Fibroblast of the aortic adventitia (primary cell): ENCODE results near the gene TLDC2. TPM values are rescaled to one million over a fixed set of nuclear protein-coding genes. Genes with fewer than 3 reads are reported as not detected.

Experiments used
- DNase-seq: peaks from one replicate; pipeline ENCODE4 v3.0.0-alpha.2; 2010; ENCODE audit warnings: low read depth
- H3K4me3 ChIP-seq: 2 replicates; pipeline ENCODE4 v1.5.1; 2011; ENCODE audit warnings: low read depth, mild to moderate bottlenecking, control low read depth, low read length, moderate library complexity
- CTCF ChIP-seq: IDR thresholded peaks from 2 replicates; pipeline ENCODE4 v1.5.1; 2011; ENCODE audit warnings: mild to moderate bottlenecking, low read length, control low read depth, inconsistent platforms; ENCODE audit not compliant: insufficient read depth
- total RNA-seq: library from RNA; depleted of rRNA; stranded (reverse); fragments of >200 nt; gene quantifications from 2 replicates; pipeline ENCODE4 v1.2.3, GENCODE V29; 2012; ENCODE audit warnings: low replicate concordance

Gene TLDC2
- total RNA-seq, 1 donor, result 0.18 TPM

- no peak for DNase-seq
- H3K4me3 ChIP-seq, result peak overlapping the region; percentile 76
- no peak for TF ChIP-seq CTCF
Measured at GRCh38 chr20:36862857-36863668, 12.9 kb upstream of the TLDC2 start.

- H3K4me3 ChIP-seq, result no peak overlapping the region
- TF ChIP-seq CTCF, result no peak
- DNase-seq, result no peak
Measured at GRCh38 chr20:36865076-36865860, 10.7 kb upstream of the TLDC2 start.

GRCh38 chr20:36865861-36866149 lies 10.1 kb upstream of the TLDC2 start:
- no peak for TF ChIP-seq CTCF
- no peak for DNase-seq
- H3K4me3 ChIP-seq, result no peak overlapping the region

GRCh38 chr20:36866164-36866563 lies 9.8 kb upstream of the TLDC2 start:
- H3K4me3 ChIP-seq, result no peak overlapping the region
- DNase-seq, result no peak
- no peak for TF ChIP-seq CTCF

GRCh38 chr20:36866681-36867495 lies 9.1 kb upstream of the TLDC2 start:
- H3K4me3 ChIP-seq, result no peak overlapping the region
- TF ChIP-seq CTCF, result no peak
- DNase-seq, result peak; percentile 45

GRCh38 chr20:36871640-36872570 lies 4.0 kb upstream of the TLDC2 start:
- TF ChIP-seq CTCF, result no peak
- DNase-seq, result no peak
- H3K4me3 ChIP-seq, result no peak overlapping the region
